NCI-H128 (cell line): ENCODE data around the gene ZNF92.
A peak's percentile ranks its signal among the peaks of the same experiment; 100 is the strongest.
"Not testable (repeated sequence)": the region's sequence is repeated elsewhere in the genome, so short reads cannot be mapped to it uniquely, and the experiment has no call there.

ENCODE experiments used
- DNase-seq: peaks from one replicate; lab custom pipeline; 2025; ENCODE audit not compliant: unreplicated experiment; lab: John Stamatoyannopoulos, UW

The ZNF92 gene

DNA sequence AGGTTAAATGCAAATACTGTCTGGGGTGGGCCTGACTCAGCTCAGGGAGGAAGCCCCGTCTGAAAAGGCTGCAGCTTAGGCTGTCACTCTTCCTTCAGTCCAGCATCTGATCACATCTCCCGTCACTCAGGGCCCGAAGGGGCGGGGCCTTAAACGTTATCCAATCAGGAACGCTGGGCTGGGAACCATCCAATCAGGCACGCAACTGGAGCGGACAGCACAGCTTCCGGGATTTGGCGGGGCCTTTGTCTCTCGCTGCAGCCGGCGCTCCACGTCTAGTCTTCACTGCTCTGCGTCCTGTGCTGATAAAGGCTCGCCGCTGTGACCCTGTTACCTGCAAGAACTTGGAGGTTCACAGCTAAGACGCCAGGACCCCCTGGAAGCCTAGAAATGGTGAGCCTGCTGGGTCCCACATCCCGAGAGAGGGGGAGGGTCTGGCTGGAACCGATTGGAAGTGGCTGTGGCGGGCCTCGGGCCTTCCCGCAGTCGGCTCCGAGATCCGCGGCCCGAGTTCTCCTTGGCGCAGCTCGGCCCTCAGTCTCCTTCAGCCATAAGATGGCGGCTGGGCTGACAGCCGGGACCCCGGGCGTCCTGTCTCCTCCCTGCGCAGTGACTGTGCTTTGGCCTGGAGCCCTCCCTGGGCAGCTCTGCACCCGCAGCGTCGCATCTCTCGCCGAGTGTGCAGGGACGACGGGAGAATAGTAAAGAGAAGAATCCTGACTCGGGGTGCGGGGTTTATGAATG, at the start of gene ZNF92:
Gene ZNF92 (plus strand): TSS at position 248 of the 744 bp plus-strand sequence. CDS start 143 bp downstream, at position 391.
- peak; percentile 98 for DNase-seq

DNA sequence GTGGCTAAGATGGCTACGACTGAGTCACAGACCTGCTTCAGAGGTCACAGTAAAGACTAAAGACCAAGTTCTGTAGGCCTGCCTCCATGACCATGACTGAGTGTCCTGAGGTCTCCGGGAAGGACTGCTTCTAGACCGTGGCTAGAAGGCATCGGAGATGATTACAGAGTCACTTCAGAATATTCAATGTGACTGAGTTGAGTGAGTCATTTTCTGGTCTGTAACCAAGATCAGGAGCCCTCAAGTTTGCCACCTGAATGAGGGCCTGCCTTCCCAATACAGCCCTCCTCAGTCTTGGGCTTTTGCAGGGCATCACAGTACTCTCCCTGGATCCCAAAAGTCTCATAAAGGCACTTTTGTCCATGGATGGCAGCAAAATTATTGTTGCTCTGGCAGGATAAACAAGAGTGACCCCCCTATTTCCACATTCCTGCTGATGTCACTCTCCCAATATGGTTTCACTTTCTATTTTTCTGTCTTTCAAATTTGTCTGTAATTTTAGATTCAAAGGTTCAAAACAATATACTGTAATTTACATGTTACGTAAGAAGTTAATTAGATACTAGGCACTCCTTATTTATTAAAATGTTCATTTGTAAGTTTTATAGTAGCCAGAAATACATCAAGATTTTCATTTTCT, 47.7 kb upstream of the ZNF92 start:
- no peak for DNase-seq

DNA sequence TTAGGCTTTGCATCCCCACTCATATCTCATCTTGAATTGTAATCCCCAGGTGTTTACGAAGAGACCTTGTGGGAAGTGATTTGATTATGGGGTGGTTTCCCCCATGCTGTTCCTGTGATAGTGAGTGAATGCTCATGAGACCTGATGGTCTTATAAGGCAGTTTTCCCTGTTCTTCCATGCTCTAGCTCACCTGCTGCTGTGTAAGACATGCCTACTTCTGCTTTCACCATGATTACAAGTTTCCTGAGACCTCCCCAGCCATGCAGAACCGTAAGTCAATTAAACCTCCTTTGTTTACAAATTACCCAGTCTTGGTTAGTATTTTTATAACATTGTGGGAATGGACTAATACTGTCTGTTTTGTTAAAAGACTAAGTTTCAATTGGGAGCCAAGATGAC, 35.3 kb upstream of the ZNF92 start:
- no peak for DNase-seq

DNA sequence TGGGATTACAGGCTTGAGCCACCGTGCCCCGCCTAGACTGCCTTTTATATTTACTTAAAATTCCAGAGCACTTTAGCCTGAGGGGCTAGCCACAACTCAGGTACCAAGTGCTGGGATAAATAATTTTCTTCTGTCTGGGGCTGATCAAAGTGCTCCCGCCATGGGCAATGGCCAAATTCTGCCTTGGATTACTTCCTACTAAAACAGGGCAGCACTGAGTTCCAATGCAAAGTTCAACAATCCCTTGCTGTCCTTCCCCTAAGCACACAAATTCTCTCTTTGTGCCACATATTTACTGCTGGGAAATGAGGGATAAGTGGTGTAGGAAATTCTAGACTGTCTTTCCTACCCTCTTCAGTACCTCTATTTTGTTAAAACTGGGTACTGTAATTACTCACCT, 34.4 kb upstream of the ZNF92 start:
- DNase-seq = no peak

DNA sequence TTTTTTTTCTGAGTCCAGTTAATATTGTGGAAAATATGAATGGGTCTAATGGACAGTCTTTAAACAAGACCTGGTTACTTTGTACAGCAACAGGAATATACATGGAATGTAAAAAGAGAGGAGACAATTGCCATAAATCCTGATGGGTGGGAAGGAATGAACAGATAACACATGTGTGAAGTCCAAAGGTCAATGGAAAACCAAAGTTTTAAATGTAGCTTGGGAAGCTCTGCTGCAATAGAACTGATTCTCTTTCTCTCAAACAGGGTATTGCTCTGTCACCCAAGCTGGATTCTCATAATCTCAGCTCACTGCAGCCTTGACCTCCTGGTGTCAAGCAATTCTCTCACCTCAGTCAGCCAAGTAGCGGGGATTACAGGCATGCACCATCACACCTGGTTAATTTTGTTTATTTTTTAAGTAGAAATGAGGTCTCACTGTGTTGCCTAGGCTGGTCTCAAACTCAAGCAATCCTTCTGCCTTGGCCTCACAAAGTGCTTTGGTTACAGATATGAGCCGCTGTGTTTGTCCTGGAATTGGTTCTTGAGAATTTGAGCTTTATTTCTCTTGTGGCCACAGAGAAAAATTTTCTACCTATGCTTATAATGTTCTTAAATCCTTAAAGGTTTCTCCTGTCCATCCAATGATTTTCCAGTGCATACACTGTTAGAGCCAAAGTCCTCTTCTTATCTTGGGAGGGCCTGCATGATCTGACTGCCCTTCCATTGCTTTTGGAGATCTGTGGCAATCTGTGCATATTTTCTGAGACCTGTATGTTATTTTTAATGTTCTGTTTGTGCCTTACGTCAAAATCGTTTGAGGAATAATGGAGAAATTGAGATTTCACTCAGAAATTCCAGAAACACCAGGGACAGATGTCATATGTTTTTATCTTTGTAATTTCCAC, 30.7 kb upstream of the ZNF92 start:
- DNase-seq = no peak

DNA sequence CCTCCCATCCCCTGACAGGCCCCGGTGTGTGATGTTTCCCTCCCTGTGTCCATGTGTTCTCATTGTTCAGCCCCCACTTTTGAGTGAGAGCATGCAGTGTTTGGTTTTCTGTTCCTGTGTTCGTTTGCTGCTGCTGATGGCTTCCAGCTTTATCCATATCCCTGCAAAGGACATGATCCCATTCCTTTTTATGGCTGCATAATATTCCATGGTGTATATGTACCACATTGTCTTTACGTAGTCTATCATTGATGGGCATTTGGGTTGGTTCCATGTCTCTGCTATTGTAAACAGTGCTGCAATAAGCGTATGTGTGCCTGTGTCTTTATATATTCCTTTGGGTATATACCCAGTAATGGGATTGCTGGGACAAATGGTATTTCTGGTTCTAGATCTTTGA, 29.1 kb upstream of the ZNF92 start:
- not testable (repeated sequence) for DNase-seq

DNA sequence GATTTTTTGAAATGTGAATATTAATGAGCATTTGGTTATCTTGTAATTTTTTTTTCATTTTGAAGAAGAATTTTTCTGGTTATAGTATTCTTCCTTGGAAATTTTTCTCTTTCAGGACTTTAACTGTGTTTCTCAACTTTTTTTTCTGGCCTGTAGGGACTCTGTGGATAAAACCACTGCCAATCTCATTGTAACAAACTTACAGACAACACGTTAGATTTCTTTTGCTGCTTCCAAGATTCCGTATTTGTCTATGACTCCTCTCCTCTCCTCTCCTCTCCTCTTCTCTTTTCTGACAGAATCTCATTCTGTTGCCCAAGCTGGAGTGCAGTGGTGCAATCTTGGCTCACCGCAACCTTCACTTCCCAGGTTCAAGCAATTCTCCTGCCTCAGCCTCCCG, 19.4 kb upstream of the ZNF92 start:
- no peak for DNase-seq

DNA sequence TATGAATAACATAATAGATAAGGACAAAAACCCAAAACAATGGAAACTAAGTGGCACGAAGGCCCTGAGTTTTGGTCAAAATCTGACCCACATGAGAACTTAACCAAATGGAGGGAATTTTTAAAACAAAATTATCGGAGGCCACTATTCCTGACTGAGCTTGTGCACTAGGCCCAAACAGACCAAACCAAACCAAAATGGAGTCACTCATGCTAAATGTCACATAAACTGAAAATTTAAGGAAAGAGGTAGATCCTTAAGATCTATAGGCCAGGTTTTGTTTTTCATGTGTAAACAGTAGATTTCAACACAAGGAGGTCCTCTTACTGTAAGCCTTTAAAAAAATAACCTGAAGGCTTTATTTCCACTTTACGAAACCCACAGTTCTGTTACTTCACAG, 3.8 kb upstream of the ZNF92 start:
- no peak for DNase-seq

DNA sequence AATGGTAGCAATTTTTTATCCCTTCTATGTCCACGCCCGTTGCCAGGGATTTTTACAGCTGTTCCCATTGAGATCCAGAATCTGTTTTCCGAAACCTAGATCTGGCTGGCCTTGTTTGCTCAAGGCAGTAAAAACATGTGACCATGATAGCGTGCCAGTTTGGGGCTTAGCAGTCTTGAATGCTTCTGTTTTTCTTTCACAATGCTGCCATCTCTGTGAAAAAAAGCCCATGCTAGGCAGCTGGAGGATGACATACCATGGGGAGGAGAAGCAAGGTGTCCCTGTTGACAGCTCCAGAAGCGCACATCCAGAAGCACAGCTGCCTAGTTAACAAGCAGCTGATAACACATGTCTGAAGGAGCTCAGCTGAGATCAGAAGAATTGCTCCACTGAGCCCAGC, 2.2 kb upstream of the ZNF92 start:
- DNase-seq = no peak

DNA sequence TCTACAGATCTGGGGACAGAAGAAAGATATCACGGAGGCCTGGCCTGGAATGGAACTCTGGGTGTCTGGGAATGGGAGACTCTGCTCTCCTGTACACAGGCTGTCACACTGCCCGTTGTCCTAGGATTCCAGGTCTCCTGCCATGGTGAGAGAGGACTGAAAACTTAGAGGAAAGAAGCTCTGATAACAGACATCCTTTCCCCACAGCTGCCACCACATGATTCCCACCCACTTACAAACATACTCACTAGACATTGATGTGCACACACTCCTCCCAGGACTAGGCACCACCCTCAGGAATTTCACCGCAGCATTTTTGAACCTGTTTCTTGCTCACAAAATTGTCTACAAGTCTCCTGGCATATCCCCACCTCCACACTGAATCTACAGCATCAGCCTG, 5.7 kb downstream of the ZNF92 start:
- DNase-seq = no peak

DNA sequence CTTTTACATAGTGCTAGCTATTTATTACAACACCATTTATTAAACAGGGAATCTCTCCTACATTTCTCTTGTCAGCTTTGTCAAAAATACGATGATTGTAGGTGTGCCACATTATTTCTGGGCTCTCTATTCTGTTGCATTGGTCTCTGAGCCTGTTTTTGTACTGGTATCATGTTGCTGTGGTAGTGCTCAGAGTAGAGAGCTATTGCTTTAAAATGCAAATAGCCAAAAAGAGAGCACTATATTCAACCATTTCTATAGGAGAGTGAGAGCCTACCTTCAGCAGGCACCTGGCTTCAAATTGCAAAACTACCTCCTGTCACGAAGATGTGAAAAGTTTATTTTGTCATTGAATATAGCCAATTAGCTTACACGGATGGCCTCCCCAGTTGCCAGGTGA, 8.1 kb downstream of the ZNF92 start:
- DNase-seq = no peak

DNA sequence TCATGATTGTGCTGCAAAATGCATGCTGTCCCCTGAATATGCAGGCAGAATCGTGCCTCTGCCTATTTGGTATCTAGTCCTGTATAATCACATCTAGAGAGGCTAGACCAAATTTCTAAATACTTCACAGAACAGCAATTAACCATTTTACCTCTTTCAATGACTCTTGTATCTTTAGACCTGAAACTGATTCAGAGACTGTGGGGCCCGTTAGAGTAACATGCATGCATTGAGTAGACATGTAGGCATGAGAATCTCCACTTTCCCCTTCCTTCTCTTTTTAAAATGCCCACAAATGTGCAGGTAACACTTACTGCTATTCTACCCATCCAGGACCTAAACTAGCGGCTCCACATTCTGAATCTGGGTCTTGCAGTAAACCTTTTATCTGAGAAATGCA, 8.8 kb downstream of the ZNF92 start:
- DNase-seq = no peak

DNA sequence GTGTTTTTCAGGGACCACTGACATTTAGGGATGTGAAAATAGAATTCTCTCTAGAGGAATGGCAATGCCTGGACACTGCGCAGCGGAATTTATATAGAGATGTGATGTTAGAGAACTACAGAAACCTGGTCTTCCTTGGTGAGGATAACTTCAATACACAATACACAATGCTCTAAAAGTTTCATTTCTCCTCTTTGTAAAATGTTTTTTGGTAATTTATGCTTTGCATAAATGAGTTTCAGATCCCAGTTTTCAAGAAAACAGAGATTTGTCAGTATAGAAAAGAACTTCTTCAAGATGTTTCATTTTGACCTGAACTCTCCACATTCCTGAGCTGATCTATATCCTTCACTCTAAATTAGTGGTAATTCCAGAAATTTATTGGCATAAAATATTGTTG, 14.2 kb downstream of the ZNF92 start:
- no peak for DNase-seq

DNA sequence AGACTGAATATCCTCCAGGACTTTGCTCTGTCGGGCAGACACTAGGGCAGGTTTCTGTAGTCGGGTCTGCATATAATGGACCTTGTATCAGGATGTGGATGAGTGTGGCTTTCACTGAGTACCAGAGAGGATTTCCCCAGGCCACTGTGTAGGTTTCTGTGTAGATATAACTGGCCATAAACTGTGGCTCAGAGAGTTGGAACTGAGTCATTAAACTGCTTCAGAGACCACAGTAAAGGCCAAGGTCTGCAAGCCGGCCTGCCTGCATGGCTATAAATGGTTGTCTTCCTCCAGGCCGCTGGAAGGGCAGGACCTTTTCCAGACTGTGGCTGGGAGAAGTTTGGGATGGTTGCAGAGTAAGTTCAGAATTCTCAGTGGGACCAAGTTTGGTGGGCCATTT, 16.9 kb downstream of the ZNF92 start:
- no peak for DNase-seq

DNA sequence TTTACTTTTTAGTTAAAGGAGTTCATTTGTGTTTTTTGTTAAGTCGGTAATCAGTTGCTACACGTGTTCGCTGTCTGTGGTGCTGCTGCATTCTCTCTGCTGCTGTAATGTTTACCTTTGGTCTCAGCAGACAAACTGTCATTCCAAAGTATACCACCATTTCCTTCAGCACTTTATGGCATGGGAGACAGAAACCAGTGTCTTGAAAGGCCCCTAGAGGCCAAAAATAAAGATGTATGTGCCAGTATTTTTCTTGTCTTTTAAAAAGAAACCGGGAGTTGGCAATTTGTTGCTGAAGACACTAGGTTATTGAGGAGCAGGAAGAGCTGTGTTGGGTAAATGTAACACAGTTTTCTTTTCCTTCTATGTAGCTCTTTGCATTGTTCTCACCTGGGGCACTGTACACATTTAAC, 24.1 kb downstream of the ZNF92 start:
- DNase-seq = no peak

DNA sequence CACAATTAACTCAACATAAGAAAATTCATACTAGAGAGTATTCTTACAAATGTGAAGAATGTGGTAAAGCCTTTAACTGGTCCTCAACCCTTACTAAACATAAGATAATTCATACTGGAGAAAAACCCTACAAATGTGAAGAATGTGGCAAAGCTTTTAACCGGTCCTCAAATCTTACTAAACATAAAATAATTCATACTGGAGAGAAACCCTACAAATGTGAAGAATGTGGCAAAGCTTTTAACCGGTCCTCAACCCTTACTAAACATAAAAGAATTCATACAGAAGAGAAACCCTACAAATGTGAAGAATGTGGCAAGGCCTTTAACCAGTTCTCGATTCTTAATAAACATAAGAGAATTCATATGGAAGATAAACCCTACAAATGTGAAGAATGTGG, 25.0 kb downstream of the ZNF92 start:
- not testable (repeated sequence) for DNase-seq

DNA sequence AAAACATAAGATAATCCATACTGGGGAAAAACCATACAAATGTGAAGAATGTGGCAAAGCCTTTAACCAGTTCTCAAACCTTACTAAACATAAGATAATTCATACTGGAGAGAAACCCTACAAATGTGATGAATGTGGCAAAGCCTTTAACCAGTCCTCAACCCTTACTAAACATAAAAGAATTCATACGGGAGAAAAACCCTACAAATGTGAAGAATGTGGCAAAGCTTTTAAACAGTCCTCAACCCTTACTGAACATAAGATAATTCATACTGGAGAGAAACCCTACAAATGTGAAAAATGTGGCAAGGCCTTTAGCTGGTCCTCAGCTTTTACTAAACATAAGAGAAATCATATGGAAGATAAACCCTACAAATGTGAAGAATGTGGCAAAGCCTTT, 25.4 kb downstream of the ZNF92 start:
- not testable (repeated sequence) for DNase-seq

DNA sequence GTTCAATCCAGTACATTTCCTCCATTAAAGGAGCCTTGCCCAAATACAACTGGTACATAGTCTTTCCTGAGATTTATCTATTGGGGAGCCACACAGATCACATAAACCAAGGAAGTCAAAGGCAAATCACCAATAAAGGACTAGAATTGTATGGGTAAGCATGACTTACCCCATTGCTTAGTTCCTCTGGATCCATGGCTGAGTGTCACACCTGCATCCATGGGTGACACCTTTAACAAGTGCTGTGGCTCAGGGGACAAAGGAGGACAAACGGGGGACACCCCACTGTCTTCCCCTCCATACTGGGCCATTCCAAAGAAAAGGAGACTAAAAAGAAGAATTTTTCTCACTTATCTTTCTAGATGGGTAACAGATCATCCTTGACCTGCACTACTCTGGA, 30.4 kb downstream of the ZNF92 start:
- DNase-seq = no peak

DNA sequence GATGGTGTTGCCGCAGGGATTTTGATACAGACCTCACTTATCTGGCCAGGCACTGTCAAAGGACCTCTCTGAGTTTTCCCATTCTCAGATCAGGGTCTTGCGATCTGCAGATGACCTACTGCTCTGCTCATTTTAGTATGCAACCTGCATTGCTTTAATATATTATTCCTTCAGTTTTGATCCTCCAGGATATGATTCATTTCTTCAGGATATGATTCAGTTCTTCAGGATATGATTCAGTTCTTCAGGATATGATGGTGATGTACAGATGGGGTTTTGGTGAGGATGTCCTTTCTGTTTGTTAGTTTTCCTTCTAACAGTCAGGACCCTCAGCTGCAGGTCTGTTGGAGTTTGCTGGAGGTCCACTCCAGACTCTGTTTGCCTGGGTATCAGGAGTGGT, 33.1 kb downstream of the ZNF92 start:
- DNase-seq = not testable (repeated sequence)

DNA sequence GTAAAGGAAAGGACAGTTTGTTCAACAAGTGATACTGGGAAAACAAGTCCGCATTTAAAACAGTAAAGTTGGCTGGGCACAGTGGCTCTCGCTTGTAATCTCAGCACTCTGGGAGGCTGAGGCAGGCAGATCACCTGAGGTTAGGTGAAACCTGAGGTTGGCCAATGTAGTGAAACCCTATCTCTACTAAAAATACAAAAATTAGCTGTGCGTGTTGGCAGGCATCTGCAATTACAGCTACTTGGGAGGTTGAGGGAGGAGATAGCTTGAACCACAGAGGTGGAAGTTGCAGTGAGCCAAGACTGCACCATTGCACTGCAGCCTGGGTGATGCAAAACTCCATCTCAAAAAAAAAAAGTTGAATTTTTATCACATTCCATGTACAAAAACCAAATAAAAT, 35.7 kb downstream of the ZNF92 start:
- DNase-seq = no peak

DNA sequence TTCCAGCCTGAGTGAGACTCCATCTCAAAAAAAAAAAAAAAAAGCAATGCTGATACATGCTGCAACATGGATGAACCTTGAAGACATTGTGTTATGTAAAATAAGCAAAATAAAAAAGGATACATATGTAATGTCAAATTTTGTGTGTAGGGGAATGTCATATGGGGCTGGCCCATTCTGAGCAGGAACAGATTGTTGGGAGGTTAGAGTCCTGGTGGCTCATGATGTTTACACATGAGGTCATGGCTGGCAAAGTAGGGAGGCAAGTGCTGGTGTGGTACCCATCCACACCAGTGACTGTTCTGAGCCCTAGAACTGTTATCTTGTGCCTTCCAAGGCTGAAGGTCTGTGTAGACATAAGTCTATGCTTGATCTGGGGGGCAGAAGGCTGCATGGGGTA, 37.6 kb downstream of the ZNF92 start:
- DNase-seq = no peak

DNA sequence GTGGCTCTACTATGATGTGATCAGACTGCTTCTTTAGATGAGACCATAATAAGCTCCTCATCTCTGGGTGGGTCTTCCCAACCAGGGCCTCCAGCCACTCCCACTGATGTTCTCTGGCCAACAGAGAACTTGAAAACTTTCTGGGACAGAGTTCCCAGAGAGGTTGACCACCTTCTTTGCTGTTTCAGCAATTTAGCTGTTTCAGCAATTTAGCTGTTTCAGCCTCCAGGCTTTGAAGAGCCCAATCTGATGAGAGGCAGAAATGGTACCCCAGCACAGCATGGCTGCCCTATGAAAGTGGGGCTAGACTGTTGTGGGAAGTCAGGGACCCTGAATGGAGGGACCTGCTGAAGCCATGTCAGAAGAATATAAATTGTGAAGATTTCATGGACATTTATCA, 49.0 kb downstream of the ZNF92 start:
- no peak for DNase-seq
